Measurements from ENCODE around the gene RFTN1.
"Not testable (repeated sequence)": the region's sequence is repeated elsewhere in the genome, so short reads cannot be mapped to it uniquely, and the experiment has no call there.

RFTN1 gene

GRCh38 chr3:16318176-16318575, 195.3 kb downstream of the RFTN1 start:
- no peak for DNase-seq

DNA sequence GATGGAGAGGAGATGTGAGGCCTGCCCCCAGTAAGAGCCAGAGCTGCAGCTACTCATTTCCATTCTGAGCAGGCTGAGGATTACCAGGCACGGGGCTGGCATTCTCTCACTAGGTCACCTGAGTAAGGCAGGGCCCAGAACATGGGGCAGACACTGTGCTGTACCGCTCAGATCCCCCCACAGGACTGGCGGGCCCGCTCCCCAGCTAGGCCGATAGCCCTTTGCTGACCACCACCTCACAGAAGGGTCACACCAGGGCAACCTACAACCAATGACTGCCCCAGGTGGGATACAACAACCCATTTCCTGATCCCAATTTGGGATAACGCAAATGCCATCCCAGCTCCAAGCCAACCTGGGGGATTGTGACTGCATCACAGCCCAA, 195.9 kb downstream of the RFTN1 start:
- DNase-seq = no peak

- no peak for DNase-seq
These were observed 196.5 kb downstream of the RFTN1 start for GRCh38 chr3:16316847-16317560.

DNA sequence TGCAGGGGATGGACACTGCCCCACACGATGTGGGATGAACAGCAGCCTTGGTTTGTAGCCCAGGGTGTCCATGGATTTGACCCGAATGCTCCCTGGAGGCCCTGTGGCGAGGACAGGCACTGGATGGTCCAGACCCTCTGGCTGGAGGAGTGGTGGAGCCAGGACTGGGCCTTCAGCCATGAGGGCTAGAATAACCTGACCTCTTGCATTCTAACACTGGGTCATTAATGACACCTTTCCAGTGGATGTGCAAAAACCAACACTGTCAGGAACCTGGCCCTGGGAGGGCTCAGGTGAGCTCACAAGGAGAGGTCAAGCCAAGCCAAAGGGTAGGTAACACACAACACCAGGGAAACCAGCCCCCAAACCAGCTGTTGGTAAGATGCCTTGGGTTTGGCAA, 197.1 kb downstream of the RFTN1 start:
- DNase-seq = no peak

GRCh38 chr3:16315623-16316022, 197.9 kb downstream of the RFTN1 start:
- DNase-seq = no peak

DNA sequence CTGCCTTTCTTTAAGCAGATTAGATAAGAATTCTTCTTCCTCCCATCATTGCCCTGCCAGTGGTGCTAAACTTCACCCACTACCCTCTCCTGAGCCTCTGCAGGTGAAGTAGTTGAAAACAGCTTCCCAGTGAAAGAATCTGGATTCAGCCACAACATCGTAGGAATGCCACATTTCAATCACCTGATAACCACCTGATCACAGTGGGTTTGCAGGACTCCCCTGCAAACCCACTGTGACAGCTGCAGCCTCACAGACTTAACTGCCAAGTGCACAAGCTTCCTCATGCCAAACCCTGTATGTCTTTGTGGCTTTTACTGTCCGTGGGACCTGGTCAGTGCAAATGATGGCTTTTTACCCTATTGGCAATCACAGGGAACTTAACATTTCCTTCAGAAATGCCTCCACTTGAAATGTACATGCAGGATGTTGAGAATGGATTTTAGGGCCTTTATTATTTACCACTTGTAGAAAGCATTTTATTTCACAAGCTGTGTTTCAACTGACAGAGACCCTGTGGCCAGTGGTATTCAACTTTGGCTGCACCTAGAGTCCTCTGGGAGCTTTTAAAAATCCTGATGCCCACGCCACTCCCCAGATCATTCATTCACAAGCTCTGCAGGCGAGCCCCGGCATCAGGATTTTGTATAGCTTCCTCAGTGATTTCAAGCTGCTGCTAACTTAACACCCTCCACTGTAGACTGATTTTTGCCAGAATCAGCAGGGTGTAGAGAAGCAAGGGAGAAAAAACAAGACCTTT, 199.4 kb downstream of the RFTN1 start:
- no peak for DNase-seq

- peak; percentile 77 for DNase-seq
These were observed 201.5 kb downstream of the RFTN1 start for GRCh38 chr3:16311960-16312451.

- not testable (repeated sequence) for DNase-seq
These were observed 203.0 kb downstream of the RFTN1 start for GRCh38 chr3:16310486-16310885.

DNA sequence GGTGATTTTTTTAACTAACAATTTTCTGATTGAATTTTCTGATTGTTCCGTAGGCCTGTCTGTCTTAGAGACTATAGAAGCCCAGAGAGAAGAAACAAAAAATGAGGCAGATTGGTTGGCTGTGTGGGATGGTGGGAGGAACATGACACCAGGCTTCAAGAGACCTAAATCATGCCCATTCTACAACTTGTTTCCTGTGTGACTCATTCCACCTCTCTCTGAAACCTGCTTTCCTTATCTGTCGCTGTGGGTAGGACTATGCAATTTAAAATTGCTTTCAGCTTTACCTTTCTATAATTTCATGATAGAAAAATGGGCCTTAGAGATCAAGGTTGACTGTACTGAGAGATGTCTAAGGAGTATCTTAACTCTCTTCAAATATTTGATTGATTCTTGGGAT, 203.9 kb downstream of the RFTN1 start:
- DNase-seq = peak; percentile 91

- no peak for DNase-seq
These were observed 204.8 kb downstream of the RFTN1 start for GRCh38 chr3:16308727-16309126.

DNA sequence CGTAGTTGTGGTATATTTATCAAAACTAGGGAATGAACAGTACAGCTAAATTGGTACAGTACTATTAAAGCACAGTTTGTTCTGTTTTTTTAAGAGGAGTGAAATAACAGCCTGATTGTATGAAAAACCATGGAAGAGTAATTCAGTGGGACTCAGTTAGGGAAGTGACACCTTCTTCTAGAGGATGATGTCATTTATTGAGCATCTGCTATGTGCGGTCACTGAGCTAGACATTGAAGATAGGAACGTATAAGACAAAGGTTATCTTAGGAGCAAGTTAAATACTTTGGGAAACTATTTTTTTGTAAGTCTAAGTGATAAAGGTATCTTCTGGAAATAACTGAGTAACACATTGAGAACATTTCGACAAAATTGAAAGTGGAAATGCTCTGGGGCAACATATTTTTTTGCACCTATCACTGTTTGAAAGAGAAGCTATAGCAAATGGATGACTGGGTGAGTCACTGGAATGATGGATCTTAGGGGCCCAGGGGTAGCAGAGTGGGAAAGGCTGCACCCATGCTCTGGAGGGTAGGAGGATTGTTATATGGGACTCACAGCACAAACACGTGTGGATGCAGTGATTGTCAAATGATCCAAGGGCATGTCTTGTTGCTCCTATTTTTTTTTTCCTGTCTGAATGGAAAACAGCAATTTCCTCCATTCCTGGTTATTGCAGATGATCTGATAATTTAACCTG, 205.5 kb downstream of the RFTN1 start:
- DNase-seq = no peak

GRCh38 chr3:16305111-16305541, 208.4 kb downstream of the RFTN1 start:
- no peak for DNase-seq

DNA sequence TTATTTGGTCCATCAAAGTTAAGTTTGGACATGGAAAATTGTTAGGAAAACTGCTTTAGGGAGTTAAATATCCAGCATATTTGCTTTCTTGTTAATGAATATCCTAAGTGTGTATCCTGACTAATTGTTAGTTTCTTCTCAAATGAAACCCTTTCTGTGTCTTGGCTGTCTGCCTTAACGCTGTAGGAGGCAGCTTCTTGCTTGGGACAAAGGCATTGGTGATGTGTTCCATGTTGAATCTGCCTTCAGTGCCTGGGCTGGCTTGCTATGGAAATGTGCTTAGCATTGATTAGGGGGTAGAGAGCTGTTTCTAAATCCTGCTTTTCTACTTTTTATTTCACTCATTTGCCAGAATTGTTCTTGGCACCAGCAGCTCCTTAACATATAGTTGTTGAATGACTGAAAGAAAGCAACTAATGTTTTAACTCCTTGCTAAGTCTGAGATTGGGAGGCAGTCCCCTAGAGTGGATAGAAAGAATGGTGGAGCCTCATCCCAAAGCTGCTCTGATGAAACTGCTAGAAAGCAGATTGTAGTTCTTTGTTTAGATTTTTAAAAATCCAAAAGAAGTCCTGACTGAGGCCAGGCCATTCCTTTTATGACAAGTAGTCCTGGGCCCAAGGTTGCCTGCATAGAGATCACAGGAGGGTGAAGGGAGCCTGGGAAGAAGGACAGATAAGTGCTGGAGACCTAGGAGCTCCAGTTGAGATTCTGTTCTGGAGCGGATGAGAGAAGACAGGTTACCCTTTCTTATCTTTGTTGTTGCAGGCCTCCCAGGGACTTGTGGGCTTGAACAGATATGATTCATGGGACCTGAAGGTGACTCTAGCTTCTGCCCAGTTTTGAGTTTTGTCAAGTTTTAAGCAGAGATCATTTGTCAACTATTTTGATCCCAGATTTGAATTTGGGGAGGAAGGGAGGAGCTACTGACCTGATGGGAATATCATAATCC, 209.2 kb downstream of the RFTN1 start:
- no peak for DNase-seq

DNA sequence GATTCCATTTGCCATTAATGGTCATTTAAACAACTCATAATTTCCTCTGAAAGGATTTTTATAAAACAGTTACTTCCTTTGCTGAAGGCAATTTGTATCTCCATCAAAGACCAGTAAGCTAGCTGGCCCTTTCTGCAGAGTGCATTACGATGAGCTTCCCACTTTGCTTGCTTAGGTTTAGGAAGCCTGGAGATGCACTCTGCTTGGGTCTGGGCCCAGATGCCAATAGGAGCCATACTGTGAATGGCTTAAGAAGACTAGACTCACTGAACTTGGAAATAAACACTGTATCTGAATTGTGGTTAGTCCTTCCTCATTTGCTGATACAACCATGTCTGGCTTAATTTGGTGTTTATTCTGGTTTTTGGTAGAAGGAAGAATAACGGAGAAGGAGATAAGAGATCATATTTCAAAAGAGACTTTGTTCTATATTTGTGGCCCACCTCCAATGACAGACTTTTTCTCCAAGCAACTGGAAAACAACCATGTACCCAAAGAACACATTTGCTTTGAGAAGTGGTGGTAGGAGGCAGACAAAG, 210.4 kb downstream of the RFTN1 start:
- DNase-seq = no peak

GRCh38 chr3:16302082-16302631, 211.3 kb downstream of the RFTN1 start:
- DNase-seq = no peak

DNA sequence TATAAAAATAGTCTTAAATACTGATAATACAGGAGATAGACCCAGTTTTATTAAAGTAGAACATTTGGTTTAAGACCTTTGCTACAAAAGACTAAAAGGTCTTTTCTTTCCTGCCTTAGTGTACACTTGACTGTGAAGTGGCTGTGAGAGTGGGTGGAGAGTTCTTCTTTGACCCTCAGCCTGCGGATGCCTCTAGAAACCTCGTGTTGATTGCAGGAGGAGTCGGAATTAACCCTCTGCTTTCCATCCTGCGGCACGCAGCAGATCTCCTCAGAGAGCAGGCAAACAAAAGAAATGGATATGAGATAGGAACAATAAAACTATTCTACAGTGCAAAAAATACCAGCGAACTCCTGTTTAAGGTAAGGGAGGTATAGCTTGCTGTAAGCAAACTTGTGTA, 212.0 kb downstream of the RFTN1 start:
- DNase-seq = no peak

DNA sequence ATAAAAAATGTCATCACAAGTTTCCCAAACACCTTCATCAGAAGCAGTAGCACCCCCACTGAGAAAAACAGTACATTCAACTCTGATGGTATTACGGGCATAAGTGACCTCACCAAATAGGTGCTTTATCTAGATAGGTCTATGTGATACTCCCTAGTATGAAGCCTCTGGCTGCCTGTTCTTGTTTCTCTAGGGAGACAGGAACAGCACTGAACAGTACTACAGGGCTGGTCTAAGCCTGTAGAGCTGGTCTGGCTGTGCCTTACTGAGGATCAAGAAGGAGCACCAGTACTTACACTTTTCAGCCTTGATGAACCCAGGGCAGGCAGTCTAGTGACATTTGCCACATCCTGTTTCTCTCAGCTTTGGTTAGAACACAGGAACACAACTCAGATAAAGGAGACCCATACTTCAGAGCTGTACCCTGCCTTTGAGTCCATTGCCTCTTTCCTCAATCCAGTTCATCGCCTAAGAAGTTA, 212.6 kb downstream of the RFTN1 start:
- DNase-seq = peak; percentile 79

GRCh38 chr3:16300307-16300706, 213.2 kb downstream of the RFTN1 start:
- peak; percentile 73 for DNase-seq

DNA sequence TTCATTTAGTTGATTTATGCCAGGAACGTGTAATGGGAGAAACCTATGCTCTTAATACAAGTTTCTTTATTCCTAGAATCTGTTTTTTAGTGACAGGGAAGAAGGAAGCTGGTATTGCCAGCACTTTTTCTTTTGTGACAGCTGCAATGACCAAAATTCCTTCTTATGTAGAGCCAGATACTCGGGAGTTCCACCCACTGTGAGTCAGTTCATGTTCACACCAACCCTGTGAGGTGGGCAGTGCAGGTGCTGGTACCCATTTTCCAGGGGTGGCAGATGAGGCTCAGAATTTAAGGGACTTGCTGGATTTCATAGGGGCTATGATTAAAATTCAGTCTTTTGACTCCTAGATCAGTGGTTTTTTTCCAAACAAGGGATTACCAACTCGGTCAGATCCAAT, 213.8 kb downstream of the RFTN1 start:
- DNase-seq = no peak

- DNase-seq = no peak
These were observed 214.6 kb downstream of the RFTN1 start for GRCh38 chr3:16298891-16299290.

DNA sequence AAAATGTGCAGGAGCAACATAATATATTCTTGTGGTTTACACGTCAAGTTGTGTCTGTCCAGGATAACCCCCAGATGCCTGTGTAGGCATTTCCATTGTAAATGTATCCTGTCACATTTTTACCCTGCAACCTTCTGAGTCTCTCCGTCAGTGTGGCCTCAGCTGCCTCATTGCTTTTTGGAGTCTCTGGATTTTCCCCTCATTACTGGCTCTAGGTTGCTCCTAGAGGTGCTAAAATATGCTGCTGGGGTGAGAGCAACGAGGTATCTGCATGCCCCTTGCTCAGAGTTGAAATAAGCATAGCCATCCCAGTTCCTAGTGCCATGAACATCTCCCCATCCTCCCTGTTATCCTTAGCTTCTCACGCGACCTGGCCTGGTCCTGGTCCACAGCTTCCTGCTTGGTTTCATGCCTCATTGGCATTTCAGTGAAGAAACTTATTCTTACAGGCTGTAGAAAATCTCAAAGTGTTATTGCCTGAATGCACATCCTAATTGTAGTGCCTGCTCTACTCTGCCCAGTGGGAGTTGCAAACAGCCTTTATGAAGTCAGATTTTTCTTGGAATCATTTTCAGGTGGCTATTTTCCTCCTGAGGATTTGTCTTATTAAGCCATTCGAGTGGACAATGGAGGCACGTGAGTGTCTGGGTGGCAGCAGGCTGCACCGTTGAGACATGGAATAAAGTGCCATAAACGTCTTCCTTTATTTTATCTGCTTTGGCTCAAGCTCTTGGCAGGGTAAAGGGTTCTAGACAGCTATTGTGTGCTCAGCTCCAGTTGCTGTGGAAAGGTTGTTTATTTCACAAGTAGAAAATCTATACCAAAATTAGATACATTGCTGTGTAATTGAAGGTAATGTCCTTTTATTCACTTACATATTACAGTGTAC, 215.3 kb downstream of the RFTN1 start:
- DNase-seq = no peak

Measured in CD4-positive, alpha-beta T cell treated with Interleukin-4 for 4 hours (primary cell).